Prostate gland (tissue), 2 donors: ENCODE results near the gene ST8SIA1.

Experiments
- POLR2A ChIP-seq: fragments of 450-650 bp; IDR thresholded peaks from one replicate; pipeline ENCODE4 v1.6.1; 2016; ENCODE audit warnings: antibody characterized with exemption, mild to moderate bottlenecking
- POLR2AphosphoS5 ChIP-seq: sonication (generic); formaldehyde crosslinking; IDR thresholded peaks from one replicate; pipeline ENCODE4 v1.6.1; 2017; ENCODE audit warnings: antibody characterized with exemption
- TF ChIP-seq, protein P1 (sequence below), 4 experiments: fragments of 200-600 bp in 2 of 4; fragments of 450-650 bp in 2 of 4; sonication (generic) in 2 of 4; IDR thresholded peaks; 1 replicate in 3 of 4; 2 replicates in 1 of 4; pipeline ENCODE4 v1.5.1; 2016 to 2019; ENCODE audit warnings: antibody characterized with exemption in 4 of 4, mild to moderate bottlenecking in 2 of 4, moderate library complexity in 2 of 4

DNA sequence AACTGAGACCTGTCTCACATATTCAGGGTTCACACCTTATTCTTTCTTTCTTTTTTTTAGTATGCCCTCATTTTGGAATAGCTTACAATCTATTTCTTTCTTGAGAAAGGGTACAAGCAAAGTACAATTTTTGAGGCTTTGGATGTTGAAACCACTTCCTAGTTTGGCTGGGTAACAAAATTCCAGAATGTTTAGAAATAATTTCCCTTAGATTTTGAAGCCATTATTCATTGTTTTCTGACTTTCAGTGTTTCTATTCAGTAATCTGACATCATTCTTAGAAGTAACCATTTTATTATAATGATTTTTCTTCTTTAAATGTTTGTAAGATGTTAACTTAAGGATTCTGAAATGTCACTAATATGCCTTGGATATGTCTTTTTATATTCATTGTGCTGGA lies 28.2 kb downstream of the ST8SIA1 start:
- TF ChIP-seq, protein P1, sequence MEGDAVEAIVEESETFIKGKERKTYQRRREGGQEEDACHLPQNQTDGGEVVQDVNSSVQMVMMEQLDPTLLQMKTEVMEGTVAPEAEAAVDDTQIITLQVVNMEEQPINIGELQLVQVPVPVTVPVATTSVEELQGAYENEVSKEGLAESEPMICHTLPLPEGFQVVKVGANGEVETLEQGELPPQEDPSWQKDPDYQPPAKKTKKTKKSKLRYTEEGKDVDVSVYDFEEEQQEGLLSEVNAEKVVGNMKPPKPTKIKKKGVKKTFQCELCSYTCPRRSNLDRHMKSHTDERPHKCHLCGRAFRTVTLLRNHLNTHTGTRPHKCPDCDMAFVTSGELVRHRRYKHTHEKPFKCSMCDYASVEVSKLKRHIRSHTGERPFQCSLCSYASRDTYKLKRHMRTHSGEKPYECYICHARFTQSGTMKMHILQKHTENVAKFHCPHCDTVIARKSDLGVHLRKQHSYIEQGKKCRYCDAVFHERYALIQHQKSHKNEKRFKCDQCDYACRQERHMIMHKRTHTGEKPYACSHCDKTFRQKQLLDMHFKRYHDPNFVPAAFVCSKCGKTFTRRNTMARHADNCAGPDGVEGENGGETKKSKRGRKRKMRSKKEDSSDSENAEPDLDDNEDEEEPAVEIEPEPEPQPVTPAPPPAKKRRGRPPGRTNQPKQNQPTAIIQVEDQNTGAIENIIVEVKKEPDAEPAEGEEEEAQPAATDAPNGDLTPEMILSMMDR (IDR thresholded peaks at IDR 0.05): no peak
- TF ChIP-seq POLR2AphosphoS5 (no peak), POLR2A (no peak)
